GM06990 (cell line): ENCODE data around the gene POU3F1.

Experiments
- DNase-seq: peaks from one replicate; pipeline ENCODE4 v3.0.0-alpha.2; 2011; ENCODE audit not compliant: insufficient read length; ENCODE audit errors: extremely low read depth
- H3K27me3 ChIP-seq: replicated peaks from 2 replicates; pipeline ENCODE4 v1.6.0; 2011; ENCODE audit warnings: low read length; ENCODE audit not compliant: control insufficient read depth, insufficient read depth
- H3K36me3 ChIP-seq: 2 replicates; pipeline ENCODE4 v1.5.1; 2011; ENCODE audit warnings: low read length; ENCODE audit not compliant: control insufficient read depth, insufficient read depth
- H3K4me3 ChIP-seq: replicated peaks from 2 replicates; pipeline ENCODE4 v1.5.1; 2011; ENCODE audit warnings: low read depth, mild to moderate bottlenecking, control low read depth, low read length
- CTCF ChIP-seq: IDR thresholded peaks from 2 replicates; pipeline ENCODE4 v1.5.1; 2011; ENCODE audit warnings: low read length, control low read depth, mild to moderate bottlenecking, inconsistent platforms; ENCODE audit not compliant: insufficient read depth, poor library complexity, severe bottlenecking

POU3F1 gene

GRCh38 chr1:38085666-38086330 lies 39.2 kb upstream of the POU3F1 start:
- Histone ChIP-seq H3K36me3 (no peaks in the 10 kb centered on the region), H3K4me3 (no peak overlapping the region), H3K27me3 (no peaks in the 10 kb centered on the region)
- TF ChIP-seq CTCF = no peak
- no peak for DNase-seq

- Histone ChIP-seq H3K4me3 (no peak overlapping the region), H3K36me3 (no peaks in the 10 kb centered on the region), H3K27me3 (no peaks in the 10 kb centered on the region)
- no peak for TF ChIP-seq CTCF
- no peak for DNase-seq
Observed at GRCh38 chr1:38084700-38085099, 38.1 kb upstream of the POU3F1 start.

- no peak overlapping the region for H3K4me3 ChIP-seq
- H3K27me3 ChIP-seq = no peaks in the 10 kb centered on the region
- H3K36me3 ChIP-seq = no peaks in the 10 kb centered on the region
- no peak for TF ChIP-seq CTCF
- DNase-seq = no peak
Observed at GRCh38 chr1:38084113-38084512, 37.5 kb upstream of the POU3F1 start.

- no peak for TF ChIP-seq CTCF
- DNase-seq = no peak
- no peak overlapping the region for H3K4me3 ChIP-seq
- no peaks in the 10 kb centered on the region for H3K27me3 ChIP-seq
- H3K36me3 ChIP-seq = no peaks in the 10 kb centered on the region
Observed at GRCh38 chr1:38083541-38083940, 36.9 kb upstream of the POU3F1 start.

- no peak for TF ChIP-seq CTCF
Observed at GRCh38 chr1:38082769-38083263, 36.2 kb upstream of the POU3F1 start.

GRCh38 chr1:38079019-38079418 lies 32.4 kb upstream of the POU3F1 start:
- H3K36me3 ChIP-seq = no peaks in the 10 kb centered on the region
- no peaks in the 10 kb centered on the region for H3K27me3 ChIP-seq
- DNase-seq = no peak
- no peak for TF ChIP-seq CTCF
- H3K4me3 ChIP-seq = no peak overlapping the region

More at GRCh38 chr1:38082769-38083263, 36.2 kb upstream of the POU3F1 start:
- Histone ChIP-seq H3K4me3 (no peak overlapping the region), H3K27me3 (no peaks in the 10 kb centered on the region), H3K36me3 (no peaks in the 10 kb centered on the region)
- DNase-seq = no peak
